Activated CD8-positive, alpha-beta memory T cell treated with anti-CD3 and anti-CD28 coated beads, Interleukin-2, amount 50 U/mL, for 4 hours (primary cell): ENCODE data around the gene USP15.
"Not testable (repeated sequence)": the region's sequence is repeated elsewhere in the genome, so short reads cannot be mapped to it uniquely, and the experiment has no call there.

Experiments used
- DNase-seq: peaks from one replicate; pipeline ENCODE4 v3.0.0-alpha.2; 2020

The USP15 gene

GRCh38 chr12:62463252-62463651, 203.0 kb downstream of the USP15 start:
- not testable (repeated sequence) for DNase-seq
